Measurements from ENCODE around the gene HOXA7. TPM values are rescaled to one million over a fixed set of nuclear protein-coding genes. Genes with fewer than 3 reads are reported as not detected.

The HOXA7 gene
- polyA plus RNA-seq (2013, experiment 1 of 4) = 0.72 TPM
- polyA plus RNA-seq (2013, experiment 2 of 4) = 0.16 TPM
- polyA plus RNA-seq (2013, experiment 3 of 4) = 1.9 TPM
- polyA plus RNA-seq (2013, experiment 4 of 4) = 0.89 TPM

DNA sequence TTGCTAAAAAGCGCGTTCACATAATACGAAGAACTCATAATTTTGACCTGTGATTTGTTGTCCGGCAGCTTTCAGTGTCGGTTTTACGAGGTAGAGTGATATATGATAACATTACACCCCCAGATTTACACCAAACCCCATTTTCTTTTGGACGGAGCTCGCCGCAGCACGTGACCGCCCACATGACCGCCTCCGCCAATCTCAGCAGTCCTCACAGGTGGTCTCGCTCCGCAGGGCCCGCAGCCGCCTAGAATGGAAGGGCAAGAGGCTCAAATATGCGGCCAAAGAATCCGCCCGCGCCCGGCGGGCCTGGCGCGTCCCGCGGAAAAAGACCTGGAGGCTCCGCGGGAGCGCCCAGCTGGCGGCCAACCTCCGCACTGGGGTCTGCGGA is at the start of gene HOXA7:
TSS of gene HOXA7 (minus strand) at position 168 of the 391 bp plus-strand sequence. CDS start at position 38, 130 bp downstream.
- no peaks in the 10 kb centered on the region for H3K36me3 ChIP-seq (ENCODE audit: control insufficient read depth, insufficient read depth, low read length)
- WGBS, 2 experiments = 9 to 11% methylated on average over 31 to 33 of the region's 33 CpGs
- H3K27ac ChIP-seq (ENCODE audit: insufficient read depth, low read depth, low read length, poor library complexity, severe bottlenecking) = no peak within 1 kb of the TSS
- peaks cover 100% of the 10 kb centered on the region for H3K27me3 ChIP-seq (ENCODE audit: control insufficient read depth, insufficient read depth, low read length, poor library complexity, severe bottlenecking)
- H3K4me3 ChIP-seq (ENCODE audit: insufficient read depth, low read depth, low read length) = no peak within 1 kb of the TSS
- H3K4me1 ChIP-seq (ENCODE audit: control insufficient read depth, insufficient read depth, low read length) = no peaks in the 10 kb centered on the region
- H3K9me3 ChIP-seq (ENCODE audit: control insufficient read depth, low read length) = no peaks in the 10 kb centered on the region

DNA sequence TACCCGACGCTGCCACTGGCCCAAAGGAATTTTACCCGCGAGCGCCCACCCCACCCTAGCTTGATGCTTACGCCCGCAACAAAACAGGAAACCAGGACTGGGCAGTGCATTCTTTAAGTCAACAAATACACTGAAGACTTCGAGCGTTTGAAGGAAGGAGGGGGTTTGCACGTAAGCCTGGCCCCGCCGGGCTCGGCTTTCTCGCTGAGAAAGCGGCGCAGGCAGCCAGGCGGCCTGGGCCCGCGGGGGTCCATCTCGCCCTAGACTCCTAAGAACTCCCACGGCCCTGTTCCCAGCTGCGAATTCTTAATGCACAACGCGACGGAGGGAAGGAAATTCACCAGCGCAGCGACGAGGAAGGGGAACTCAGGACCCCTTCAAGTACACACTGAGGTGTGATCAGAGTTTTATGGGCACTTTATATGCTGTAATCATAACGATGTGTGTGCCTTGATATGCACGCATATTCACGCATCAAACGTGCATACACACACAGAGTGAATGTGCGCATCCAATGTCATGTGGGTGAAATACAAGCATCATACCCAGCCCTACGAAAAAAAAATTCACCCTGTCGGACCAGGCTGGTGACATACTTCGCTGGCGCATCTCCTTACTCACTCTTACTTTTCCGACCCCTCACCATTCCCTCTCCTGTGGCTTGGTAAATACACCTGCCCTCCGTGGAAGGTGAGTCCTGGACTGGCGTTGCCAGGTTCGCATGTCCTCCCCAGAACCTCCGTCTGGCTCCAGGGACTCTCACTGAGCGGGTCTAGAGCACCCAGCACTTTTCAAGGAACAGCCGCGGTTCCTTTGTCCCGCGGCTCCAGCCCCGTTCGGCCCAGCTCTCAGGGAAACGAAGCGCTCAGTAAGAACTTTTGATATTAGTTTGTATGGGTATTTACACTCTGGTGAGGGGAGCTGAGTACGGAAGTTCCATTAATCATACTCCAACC is 49.1 kb upstream of the HOXA7 start:
- H3K27me3 ChIP-seq (ENCODE audit: control insufficient read depth, insufficient read depth, low read length, poor library complexity, severe bottlenecking) = peaks cover 100% of the 10 kb centered on the region
- H3K36me3 ChIP-seq (ENCODE audit: control insufficient read depth, insufficient read depth, low read length) = no peaks in the 10 kb centered on the region
- peaks cover 2% of the 10 kb centered on the region for H3K4me1 ChIP-seq (ENCODE audit: control insufficient read depth, insufficient read depth, low read length)
- WGBS, 2 experiments = 2 to 3% methylated on average over 52 of the region's 52 CpGs
- H3K9me3 ChIP-seq (ENCODE audit: control insufficient read depth, low read length) = no peaks in the 10 kb centered on the region
- H3K4me3 ChIP-seq (ENCODE audit: insufficient read depth, low read depth, low read length) = no peak overlapping the region
- no peak overlapping the region for H3K27ac ChIP-seq (ENCODE audit: insufficient read depth, low read depth, low read length, poor library complexity, severe bottlenecking)

DNA sequence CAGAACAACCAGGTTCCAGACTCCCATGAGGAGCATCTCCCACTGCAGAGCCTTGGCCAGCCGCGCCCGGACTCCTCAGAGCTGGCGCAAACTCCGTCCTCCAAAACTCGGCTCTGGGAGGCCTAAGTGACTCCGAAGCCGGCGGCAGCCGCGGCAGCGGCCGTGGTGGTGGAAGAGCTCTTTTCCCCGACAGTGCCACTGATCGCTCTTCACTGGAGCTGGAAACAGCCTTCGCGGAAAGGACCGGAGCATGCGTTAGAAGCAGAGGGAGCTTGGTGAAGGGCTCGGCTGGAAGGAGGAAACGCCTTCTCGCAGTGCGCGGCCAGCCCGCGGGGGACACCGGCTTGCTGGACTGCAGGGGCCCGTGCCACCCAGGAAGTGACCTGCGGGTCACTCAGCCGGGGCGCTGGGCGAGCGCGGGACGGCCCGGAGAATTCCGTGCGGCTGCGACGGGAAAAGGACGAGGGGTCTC is 48.4 kb upstream of the HOXA7 start:
- Histone ChIP-seq H3K4me1 (ENCODE audit: control insufficient read depth, insufficient read depth, low read length) (peaks cover 2% of the 10 kb centered on the region), H3K9me3 (ENCODE audit: control insufficient read depth, low read length) (no peaks in the 10 kb centered on the region), H3K27me3 (ENCODE audit: control insufficient read depth, insufficient read depth, low read length, poor library complexity, severe bottlenecking) (peaks cover 100% of the 10 kb centered on the region), H3K27ac (ENCODE audit: insufficient read depth, low read depth, low read length, poor library complexity, severe bottlenecking) (no peak overlapping the region), H3K36me3 (ENCODE audit: control insufficient read depth, insufficient read depth, low read length) (no peaks in the 10 kb centered on the region), H3K4me3 (ENCODE audit: insufficient read depth, low read depth, low read length) (no peak overlapping the region)
- WGBS, 2 experiments = 2% methylated on average over 41 of the region's 41 CpGs

DNA sequence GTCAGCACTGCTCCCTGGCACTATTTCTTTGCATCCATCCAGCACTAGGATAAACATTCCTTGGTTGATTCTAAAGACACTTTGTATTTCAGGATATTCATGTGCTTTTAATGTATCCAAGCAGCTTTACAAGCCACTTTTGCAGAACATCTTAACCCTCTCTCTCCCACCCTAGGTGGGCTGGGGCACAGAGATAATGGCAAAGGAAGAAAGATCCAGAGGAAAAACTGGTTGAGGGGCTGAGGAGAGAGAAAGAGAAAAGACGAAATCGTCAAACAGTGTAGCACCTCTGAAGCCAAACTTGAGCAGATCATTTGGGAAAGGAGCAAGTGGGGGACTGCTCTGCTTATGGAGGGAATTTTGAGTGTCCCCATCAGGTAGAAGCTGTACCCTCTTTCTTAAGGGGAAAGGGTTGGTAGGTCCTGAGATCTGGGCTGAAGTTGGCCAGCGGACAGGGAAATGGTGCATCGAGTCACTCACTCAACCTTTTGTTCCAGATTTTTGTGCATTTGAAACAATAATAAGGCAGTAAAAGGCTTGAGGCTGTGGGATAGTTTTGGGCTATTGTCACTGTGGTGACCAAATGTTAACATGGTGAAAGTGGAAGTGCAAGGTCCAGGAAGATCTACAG is 47.6 kb upstream of the HOXA7 start:
- H3K36me3 ChIP-seq (ENCODE audit: control insufficient read depth, insufficient read depth, low read length) = no peaks in the 10 kb centered on the region
- H3K27me3 ChIP-seq (ENCODE audit: control insufficient read depth, insufficient read depth, low read length, poor library complexity, severe bottlenecking) = peaks cover 99% of the 10 kb centered on the region
- no peak overlapping the region for H3K27ac ChIP-seq (ENCODE audit: insufficient read depth, low read depth, low read length, poor library complexity, severe bottlenecking)
- H3K4me1 ChIP-seq (ENCODE audit: control insufficient read depth, insufficient read depth, low read length) = peaks cover 2% of the 10 kb centered on the region
- 14 to 21% methylated on average over 4 of the region's 4 CpGs for WGBS, 2 experiments
- H3K4me3 ChIP-seq (ENCODE audit: insufficient read depth, low read depth, low read length) = no peak overlapping the region
- no peaks in the 10 kb centered on the region for H3K9me3 ChIP-seq (ENCODE audit: control insufficient read depth, low read length)

DNA sequence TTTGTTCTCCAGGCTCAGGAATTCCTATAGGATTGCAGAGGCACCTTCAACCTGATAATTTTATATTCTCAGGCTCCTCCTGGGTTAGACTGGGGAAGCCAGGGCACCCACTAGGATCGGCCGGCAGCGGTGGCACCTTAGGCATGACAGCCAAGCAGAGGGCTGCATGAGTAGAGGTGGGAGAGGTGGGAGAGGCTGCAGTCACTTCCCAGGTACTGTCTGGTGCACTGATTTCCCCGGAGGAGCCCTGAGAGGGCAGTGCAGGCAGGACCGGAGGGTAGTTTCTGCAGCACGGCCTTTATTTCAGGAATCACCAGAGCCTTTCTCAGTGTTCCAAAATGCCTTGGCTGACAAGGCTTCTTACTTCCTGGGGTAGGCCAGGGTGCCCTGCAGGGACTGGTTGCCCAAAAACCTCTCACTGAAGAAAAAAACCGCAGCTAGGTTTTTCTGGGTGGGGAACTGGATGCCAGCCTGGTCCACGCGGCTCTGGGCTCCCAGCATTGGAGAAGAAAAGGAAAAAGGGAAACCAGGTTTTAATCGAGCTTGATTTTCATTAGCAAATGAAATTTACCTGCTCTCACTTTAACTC is 47.0 kb upstream of the HOXA7 start:
- 17 to 20% methylated on average over 10 of the region's 10 CpGs for WGBS, 2 experiments
- Histone ChIP-seq H3K4me1 (ENCODE audit: control insufficient read depth, insufficient read depth, low read length) (peaks cover 2% of the 10 kb centered on the region), H3K27ac (ENCODE audit: insufficient read depth, low read depth, low read length, poor library complexity, severe bottlenecking) (no peak overlapping the region), H3K4me3 (ENCODE audit: insufficient read depth, low read depth, low read length) (no peak overlapping the region), H3K9me3 (ENCODE audit: control insufficient read depth, low read length) (no peaks in the 10 kb centered on the region), H3K27me3 (ENCODE audit: control insufficient read depth, insufficient read depth, low read length, poor library complexity, severe bottlenecking) (peaks cover 99% of the 10 kb centered on the region), H3K36me3 (ENCODE audit: control insufficient read depth, insufficient read depth, low read length) (no peaks in the 10 kb centered on the region)

GRCh38 chr7:27202862-27203134 is 46.3 kb upstream of the HOXA7 start:
- Histone ChIP-seq H3K9me3 (ENCODE audit: control insufficient read depth, low read length) (no peaks in the 10 kb centered on the region), H3K4me3 (ENCODE audit: insufficient read depth, low read depth, low read length) (no peak overlapping the region), H3K36me3 (ENCODE audit: control insufficient read depth, insufficient read depth, low read length) (no peaks in the 10 kb centered on the region), H3K27me3 (ENCODE audit: control insufficient read depth, insufficient read depth, low read length, poor library complexity, severe bottlenecking) (peaks cover 99% of the 10 kb centered on the region), H3K4me1 (ENCODE audit: control insufficient read depth, insufficient read depth, low read length) (no peaks in the 10 kb centered on the region), H3K27ac (ENCODE audit: insufficient read depth, low read depth, low read length, poor library complexity, severe bottlenecking) (no peak overlapping the region)
- 14 to 20% methylated on average over 3 of the region's 3 CpGs for WGBS, 2 experiments

DNA sequence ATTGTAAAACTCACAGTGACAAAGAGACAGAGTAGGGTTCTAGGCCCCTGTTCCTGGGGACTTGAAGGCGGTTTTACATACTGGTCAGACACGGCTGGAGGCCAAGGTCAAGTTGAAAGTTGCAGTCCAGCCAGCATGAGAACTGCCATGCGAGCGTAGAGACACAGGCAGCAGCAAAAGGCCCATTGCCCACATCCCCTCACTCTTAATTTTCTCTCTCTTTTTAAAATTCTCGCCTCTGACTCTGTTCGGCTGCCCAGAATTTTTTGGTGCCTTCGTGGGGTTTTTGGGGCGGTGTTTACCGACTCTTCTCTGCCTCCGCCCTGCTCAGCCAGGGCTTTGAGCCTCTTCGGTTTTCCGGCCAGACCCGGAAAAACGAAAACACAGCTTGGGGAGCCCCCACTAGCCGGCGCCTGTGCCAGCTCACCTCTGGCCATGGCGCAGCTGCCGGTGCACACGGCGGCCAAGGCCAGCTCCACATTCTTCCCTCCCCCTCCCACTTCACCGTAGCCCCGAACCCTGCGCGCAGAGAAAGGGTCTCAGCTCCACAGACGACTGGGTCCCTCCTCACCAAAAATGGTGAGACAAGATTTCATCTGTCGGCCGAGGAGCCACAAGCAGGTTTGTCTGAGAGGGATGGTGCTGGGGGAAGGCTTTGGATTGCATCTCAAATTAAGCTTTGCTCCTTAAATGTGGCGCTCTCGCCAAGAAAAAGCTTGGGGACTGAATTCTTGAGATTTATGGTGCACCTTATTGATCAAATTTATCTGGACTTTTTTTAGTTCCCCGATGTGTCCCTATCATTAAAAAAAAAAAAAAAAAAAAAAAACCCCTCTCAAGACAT is 45.8 kb upstream of the HOXA7 start:
- H3K4me3 ChIP-seq (ENCODE audit: insufficient read depth, low read depth, low read length) = no peak overlapping the region
- H3K36me3 ChIP-seq (ENCODE audit: control insufficient read depth, insufficient read depth, low read length) = no peaks in the 10 kb centered on the region
- H3K27me3 ChIP-seq (ENCODE audit: control insufficient read depth, insufficient read depth, low read length, poor library complexity, severe bottlenecking) = peaks cover 99% of the 10 kb centered on the region
- WGBS, 2 experiments = 8 to 9% methylated on average over 30 of the region's 30 CpGs
- no peaks in the 10 kb centered on the region for H3K9me3 ChIP-seq (ENCODE audit: control insufficient read depth, low read length)
- H3K4me1 ChIP-seq (ENCODE audit: control insufficient read depth, insufficient read depth, low read length) = no peaks in the 10 kb centered on the region
- no peak overlapping the region for H3K27ac ChIP-seq (ENCODE audit: insufficient read depth, low read depth, low read length, poor library complexity, severe bottlenecking)

- 14 to 22% methylated on average over 4 of the region's 4 CpGs for WGBS, 2 experiments
- H3K36me3 ChIP-seq (ENCODE audit: control insufficient read depth, insufficient read depth, low read length) = no peaks in the 10 kb centered on the region
- no peak overlapping the region for H3K27ac ChIP-seq (ENCODE audit: insufficient read depth, low read depth, low read length, poor library complexity, severe bottlenecking)
These were observed 45.1 kb upstream of the HOXA7 start for GRCh38 chr7:27201580-27202017.

GRCh38 chr7:27200761-27201579 is 44.5 kb upstream of the HOXA7 start:
- H3K27ac ChIP-seq (ENCODE audit: insufficient read depth, low read depth, low read length, poor library complexity, severe bottlenecking) = no peak overlapping the region
- peaks cover 99% of the 10 kb centered on the region for H3K27me3 ChIP-seq (ENCODE audit: control insufficient read depth, insufficient read depth, low read length, poor library complexity, severe bottlenecking)
- no peaks in the 10 kb centered on the region for H3K9me3 ChIP-seq (ENCODE audit: control insufficient read depth, low read length)
- no peaks in the 10 kb centered on the region for H3K4me1 ChIP-seq (ENCODE audit: control insufficient read depth, insufficient read depth, low read length)
- no peaks in the 10 kb centered on the region for H3K36me3 ChIP-seq (ENCODE audit: control insufficient read depth, insufficient read depth, low read length)
- WGBS, 2 experiments = 9 to 11% methylated on average over 14 of the region's 14 CpGs
- H3K4me3 ChIP-seq (ENCODE audit: insufficient read depth, low read depth, low read length) = no peak overlapping the region

More at GRCh38 chr7:27201580-27202017, 45.1 kb upstream of the HOXA7 start:
- Histone ChIP-seq H3K4me1 (ENCODE audit: control insufficient read depth, insufficient read depth, low read length) (no peaks in the 10 kb centered on the region), H3K9me3 (ENCODE audit: control insufficient read depth, low read length) (no peaks in the 10 kb centered on the region), H3K27me3 (ENCODE audit: control insufficient read depth, insufficient read depth, low read length, poor library complexity, severe bottlenecking) (peaks cover 99% of the 10 kb centered on the region), H3K4me3 (ENCODE audit: insufficient read depth, low read depth, low read length) (no peak overlapping the region)
